Fibroblast of lung (primary cell): ENCODE measurements around the gene PRMT3. TPM values are rescaled to one million over a fixed set of nuclear protein-coding genes. Genes with fewer than 3 reads are reported as not detected.

Experiments used
- DNase-seq, 2 donors: peaks; one replicate each; pipeline versions ENCODE4 v3.0.0 to v3.0.0-alpha.2; 2010; ENCODE audit warnings: low read depth in 2 of 2
- H2AFZ ChIP-seq: 2 replicates; pipeline ENCODE4 v1.5.1; 2012; ENCODE audit warnings: low read length, control low read depth, inconsistent platforms
- H3K27ac ChIP-seq: 2 replicates; pipeline ENCODE4 v1.5.1; 2011; ENCODE audit warnings: low read length, control low read depth; ENCODE audit not compliant: insufficient read depth
- H3K27me3 ChIP-seq: 2 replicates; pipeline ENCODE4 v1.5.1; 2011; ENCODE audit warnings: mild to moderate bottlenecking, low read length; ENCODE audit not compliant: control insufficient read depth, insufficient read depth
- H3K36me3 ChIP-seq: 2 replicates; pipeline ENCODE4 v1.5.1; 2011; ENCODE audit warnings: low read length; ENCODE audit not compliant: control insufficient read depth, insufficient read depth
- H3K4me1 ChIP-seq: 2 replicates; pipeline ENCODE4 v1.5.1; 2011; ENCODE audit warnings: low read length; ENCODE audit not compliant: control insufficient read depth, insufficient read depth; ENCODE audit errors: extremely low read depth
- H3K4me2 ChIP-seq: 2 replicates; pipeline ENCODE4 v1.5.1; 2011; ENCODE audit warnings: low read length, control low read depth; ENCODE audit not compliant: insufficient read depth; ENCODE audit errors: extremely low read depth
- H3K4me3 ChIP-seq, 4 experiments: fragments of 200-600 bp in 1 of 4; sonication (generic) in 1 of 4; replicated peaks in 1 of 4; 2 replicates each; pipeline ENCODE4 v1.5.1; 2011 to 2016; ENCODE audit warnings: low read length in 4 of 4, low read depth in 3 of 4, mild to moderate bottlenecking in 3 of 4, control low read depth in 2 of 4, inconsistent platforms in 1 of 4, mixed read lengths in 1 of 4; ENCODE audit not compliant: insufficient read depth in 1 of 4; ENCODE audit errors: control extremely low read depth in 1 of 4
- H3K79me2 ChIP-seq: 2 replicates; pipeline ENCODE4 v1.5.1; 2012; ENCODE audit warnings: mild to moderate bottlenecking, low read length, inconsistent platforms; ENCODE audit not compliant: control insufficient read depth, insufficient read depth
- H3K9ac ChIP-seq: 2 replicates; pipeline ENCODE4 v1.5.1; 2011; ENCODE audit warnings: mild to moderate bottlenecking, low read length, control low read depth; ENCODE audit not compliant: insufficient read depth
- H3K9me3 ChIP-seq: 2 replicates; pipeline ENCODE4 v1.5.1; 2012; ENCODE audit warnings: low read depth, low read length; ENCODE audit not compliant: control insufficient read depth, insufficient read depth
- H4K20me1 ChIP-seq: 2 replicates; pipeline ENCODE4 v1.5.1; 2011; ENCODE audit warnings: low read length; ENCODE audit not compliant: control insufficient read depth, insufficient read depth; ENCODE audit errors: extremely low read depth
- EZH2 ChIP-seq: IDR thresholded peaks from 2 replicates; pipeline ENCODE4 v1.5.1; 2012; ENCODE audit warnings: low read length, control low read depth, mild to moderate bottlenecking; ENCODE audit errors: missing control alignments
- polyA plus RNA-seq, 2 donors: library from polyadenylated mRNA; depleted of rRNA in 1 of 2; stranded (reverse) in 1 of 2; unstranded in 1 of 2; fragments of >200 nt; gene quantifications; 2 replicates each; pipeline ENCODE4 v1.2.1, GENCODE V29; 2011 to 2012; ENCODE audit warnings: missing spikeins in 1 of 2
- total RNA-seq: library from RNA; depleted of rRNA; stranded (reverse); fragments of >200 nt; gene quantifications from 2 replicates; pipeline ENCODE4 v1.2.1, GENCODE V29; 2014
- TF ChIP-seq, protein P1 (sequence below), 2 donors: IDR thresholded peaks in 1 of 2; conservative IDR thresholded peaks in 1 of 2; 1 replicate in 1 of 2; 2 replicates in 1 of 2; pipeline ENCODE4 v1.5.1; 2011 to 2012; ENCODE audit warnings: low read length in 2 of 2, control low read depth in 1 of 2, inconsistent platforms in 1 of 2, low read depth in 1 of 2, mild to moderate bottlenecking in 1 of 2

The PRMT3 gene
- total and polyA plus RNA-seq, 2 donors (not counting 1 experiment from before 2014, with no cell fraction given): 13.0 to 14.2 TPM

DNA sequence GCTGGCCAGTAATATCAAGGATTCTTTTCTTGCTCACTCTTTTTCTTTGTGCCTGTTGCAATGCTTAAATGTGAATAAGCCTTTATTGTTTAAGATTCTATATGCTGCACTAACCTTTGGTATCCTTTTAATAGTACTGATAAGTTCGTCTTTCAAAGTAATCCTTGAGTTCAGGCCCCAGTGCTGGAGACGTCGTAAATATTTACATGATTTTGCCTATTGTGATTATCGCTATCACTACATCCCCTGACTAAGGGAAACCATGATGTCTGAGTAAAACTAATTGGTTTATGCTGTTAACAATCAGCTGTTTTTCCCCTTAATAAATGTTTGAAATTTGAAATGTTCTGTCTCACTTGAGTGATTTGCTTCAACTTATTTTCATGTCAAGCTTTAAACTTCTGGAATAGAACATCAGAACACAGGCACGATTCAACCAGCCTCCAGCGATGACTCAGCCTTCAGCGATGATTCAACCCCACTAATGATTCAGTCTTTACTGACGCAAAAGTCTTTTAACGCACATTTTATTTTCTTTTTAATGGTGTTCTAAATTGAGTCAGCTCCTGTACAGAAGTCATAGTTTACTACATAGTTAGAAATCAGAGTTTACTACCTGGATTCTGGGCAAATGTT lies 20.1 kb upstream of the PRMT3 start:
- no peaks in the 10 kb centered on the region for H3K27me3 ChIP-seq
- no peaks in the 10 kb centered on the region for H3K9me3 ChIP-seq
- TF ChIP-seq, protein P1, sequence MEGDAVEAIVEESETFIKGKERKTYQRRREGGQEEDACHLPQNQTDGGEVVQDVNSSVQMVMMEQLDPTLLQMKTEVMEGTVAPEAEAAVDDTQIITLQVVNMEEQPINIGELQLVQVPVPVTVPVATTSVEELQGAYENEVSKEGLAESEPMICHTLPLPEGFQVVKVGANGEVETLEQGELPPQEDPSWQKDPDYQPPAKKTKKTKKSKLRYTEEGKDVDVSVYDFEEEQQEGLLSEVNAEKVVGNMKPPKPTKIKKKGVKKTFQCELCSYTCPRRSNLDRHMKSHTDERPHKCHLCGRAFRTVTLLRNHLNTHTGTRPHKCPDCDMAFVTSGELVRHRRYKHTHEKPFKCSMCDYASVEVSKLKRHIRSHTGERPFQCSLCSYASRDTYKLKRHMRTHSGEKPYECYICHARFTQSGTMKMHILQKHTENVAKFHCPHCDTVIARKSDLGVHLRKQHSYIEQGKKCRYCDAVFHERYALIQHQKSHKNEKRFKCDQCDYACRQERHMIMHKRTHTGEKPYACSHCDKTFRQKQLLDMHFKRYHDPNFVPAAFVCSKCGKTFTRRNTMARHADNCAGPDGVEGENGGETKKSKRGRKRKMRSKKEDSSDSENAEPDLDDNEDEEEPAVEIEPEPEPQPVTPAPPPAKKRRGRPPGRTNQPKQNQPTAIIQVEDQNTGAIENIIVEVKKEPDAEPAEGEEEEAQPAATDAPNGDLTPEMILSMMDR (conservative IDR thresholded peaks at IDR 0.05 in 1 of 2, IDR thresholded peaks at IDR 0.05 in 1 of 2; ENCODE audit: low read depth in 1 of 2, low read length in 2 of 2): no peak
- no peak for TF ChIP-seq EZH2
- no peaks in the 10 kb centered on the region for H4K20me1 ChIP-seq
- no peaks in the 10 kb centered on the region for H3K36me3 ChIP-seq
- peak overlapping the region; percentile 6 for H3K4me2 ChIP-seq
- DNase-seq: peak; percentile 85 to 92
- peak overlapping the region; percentile 75 for H3K27ac ChIP-seq
- peaks cover 6% of the 10 kb centered on the region for H3K4me1 ChIP-seq
- no peak overlapping the region for H2AFZ ChIP-seq
- no peak overlapping the region for H3K9ac ChIP-seq
- H3K79me2 ChIP-seq: peaks cover 6% of the 10 kb centered on the region
- H3K4me3 ChIP-seq: peak overlapping the region in 2 of 4 experiments; percentile 27 to 33

DNA sequence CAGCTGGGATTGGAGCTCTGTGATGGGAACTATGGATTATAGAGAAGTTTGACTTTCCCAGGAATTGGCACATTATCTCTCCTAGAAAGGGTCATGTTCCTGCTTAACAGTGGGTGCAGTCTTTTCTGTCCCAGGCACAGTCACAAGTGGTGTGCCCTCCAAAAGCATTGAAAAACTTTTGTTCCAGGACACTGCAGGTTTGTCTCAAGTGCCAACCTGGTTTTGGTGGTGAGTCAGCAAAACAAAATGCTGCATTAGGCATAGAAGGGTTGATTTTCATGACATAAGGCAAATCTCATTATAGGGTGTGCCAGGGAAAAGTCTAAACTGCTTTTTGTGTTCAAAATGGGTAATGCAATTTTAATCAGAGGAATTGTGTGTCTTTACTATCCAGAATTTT lies 19.1 kb upstream of the PRMT3 start:
- no peak overlapping the region for H3K9ac ChIP-seq
- no peak overlapping the region for H3K4me2 ChIP-seq
- peak in 1 of 2 donors; percentile 33 for DNase-seq
- no peaks in the 10 kb centered on the region for H3K27me3 ChIP-seq
- no peak overlapping the region for H3K4me3 ChIP-seq
- H3K4me1 ChIP-seq: peaks cover 6% of the 10 kb centered on the region
- H3K27ac ChIP-seq: no peak overlapping the region
- H3K79me2 ChIP-seq: peaks cover 6% of the 10 kb centered on the region
- no peak overlapping the region for H2AFZ ChIP-seq
- H3K36me3 ChIP-seq: no peaks in the 10 kb centered on the region
- TF ChIP-seq, protein P1 (conservative IDR thresholded peaks at IDR 0.05 in 1 of 2, IDR thresholded peaks at IDR 0.05 in 1 of 2; ENCODE audit: low read depth in 1 of 2, low read length in 2 of 2): no peak
- TF ChIP-seq EZH2: no peak
- H4K20me1 ChIP-seq: no peaks in the 10 kb centered on the region
- H3K9me3 ChIP-seq: no peaks in the 10 kb centered on the region

DNA sequence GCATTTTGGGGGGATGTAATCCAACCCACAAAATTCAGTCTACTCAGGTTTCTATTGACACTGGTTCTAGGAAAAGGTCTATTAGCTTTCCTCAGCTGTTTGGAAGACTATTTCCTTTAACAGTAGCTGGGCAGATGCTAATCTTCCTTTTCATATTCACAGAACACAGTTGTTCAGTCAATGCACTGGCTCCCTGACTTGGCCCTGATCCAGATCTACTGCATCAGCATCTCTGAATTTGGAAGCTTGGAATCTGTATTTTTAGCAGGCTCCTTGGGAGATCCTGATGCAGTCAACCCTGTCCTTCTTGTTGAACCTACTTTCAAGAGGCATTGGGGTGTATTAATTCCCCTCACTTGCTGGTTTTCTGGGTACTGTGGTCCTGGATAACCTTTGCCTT lies 17.7 kb upstream of the PRMT3 start:
- Histone ChIP-seq H3K9ac (no peak overlapping the region), H3K79me2 (peaks cover 2% of the 10 kb centered on the region), H3K4me1 (peaks cover 4% of the 10 kb centered on the region), H3K4me2 (no peak overlapping the region), H3K4me3 (no peak overlapping the region), H3K27ac (no peak overlapping the region), H3K36me3 (no peaks in the 10 kb centered on the region), H4K20me1 (no peaks in the 10 kb centered on the region), H3K9me3 (no peaks in the 10 kb centered on the region), H2AFZ (no peak overlapping the region), H3K27me3 (no peaks in the 10 kb centered on the region)
- no peak for TF ChIP-seq EZH2
- TF ChIP-seq, protein P1 (conservative IDR thresholded peaks at IDR 0.05 in 1 of 2, IDR thresholded peaks at IDR 0.05 in 1 of 2; ENCODE audit: low read depth in 1 of 2, low read length in 2 of 2): no peak
- no peak for DNase-seq
